Body of pancreas (tissue), 4 donors: ENCODE measurements around the gene NPC2. TPM values are rescaled to one million over a fixed set of nuclear protein-coding genes. Genes with fewer than 3 reads are reported as not detected.

Experiments
- ATAC-seq: fragments of 150-250 bp; one replicate; pipeline ENCODE4 v1.9.1; 2016
- DNase-seq, 4 donors: peaks; one replicate each; pipeline ENCODE4 v3.0.0-alpha.2; 2019
- H3K27ac ChIP-seq, 4 donors: fragments of 200-600 bp; sonication (generic); 1 replicate in 3 of 4; 2 replicates in 1 of 4; pipeline versions ENCODE4 v1.5.1 to v1.6.1; 2016 to 2019; ENCODE audit warnings: mild to moderate bottlenecking in 1 of 4, mixed read lengths in 1 of 4, moderate library complexity in 1 of 4
- H3K27me3 ChIP-seq, 2 donors: fragments of 200-600 bp; sonication (generic); one replicate each; pipeline ENCODE4 v1.6.0; 2016; ENCODE audit warnings: mild to moderate bottlenecking in 1 of 2
- H3K36me3 ChIP-seq, 2 donors: fragments of 200-600 bp; sonication (generic); replicated peaks in 1 of 2; 2 replicates each; pipeline ENCODE4 v1.5.1; 2016; ENCODE audit warnings: low read depth in 2 of 2; ENCODE audit not compliant: insufficient read depth in 1 of 2
- H3K4me1 ChIP-seq: fragments of 200-600 bp; sonication (generic); one replicate; pipeline ENCODE4 v1.6.0; 2016
- H3K4me3 ChIP-seq, 2 donors: fragments of 200-600 bp; sonication (generic); 1 replicate in 1 of 2; 2 replicates in 1 of 2; pipeline ENCODE4 v1.5.1; 2016 to 2019
- H3K9me3 ChIP-seq, 3 donors: fragments of 200-600 bp; sonication (generic); 1 replicate in 2 of 3; 2 replicates in 1 of 3; pipeline ENCODE4 v1.5.1; 2016
- CTCF ChIP-seq, 7 experiments: fragments of 450-650 bp in 4 of 7; fragments of 200-600 bp in 3 of 7; sonication (generic) in 3 of 7; IDR thresholded peaks; one replicate each; pipeline ENCODE4 v1.5.1; 2016 to 2019; ENCODE audit warnings: antibody characterized with exemption in 7 of 7
- POLR2A ChIP-seq, 3 donors: fragments of 450-650 bp; IDR thresholded peaks; one replicate each; pipeline ENCODE4 v1.6.1; 2016; ENCODE audit warnings: antibody characterized with exemption in 3 of 3, mild to moderate bottlenecking in 2 of 3
- WGBS, 2 donors: methylation state at CpG; one replicate each; pipeline ENCODE4 v1.1.5; 2017; 5-methylcytosine and 5-hydroxymethylcytosine counted together
- intact Hi-C: fragments of 100-400 bp; cut with DNase I; formaldehyde crosslinking; loops from one replicate; pipeline ENCODE4 v1.15.1; 2023
- total RNA-seq, 2 donors: library from RNA; depleted of rRNA; stranded (reverse); fragments of >200 nt; gene quantifications; one replicate each; pipeline ENCODE4 v1.1.0, GENCODE V29; 2016

The NPC2 gene
- total RNA-seq, 2 donors from 2014 or later, result 97.5 to 130 TPM

GRCh38 chr14:74510959-74511409, 17.9 kb upstream of the NPC2 start:
- ATAC-seq (no peak), DNase-seq (no peak)
- intact Hi-C loops, result no loop called here
- 68 to 76% methylated on average over 8 to 9 of the region's 10 CpGs for WGBS, 2 donors
- Histone ChIP-seq H3K9me3 (no peaks in the 10 kb centered on the region), H3K4me1 (no peaks in the 10 kb centered on the region), H3K4me3 (no peak overlapping the region), H3K27me3 (no peaks in the 10 kb centered on the region), H3K36me3 (no peaks in the 10 kb centered on the region), H3K27ac (no peak overlapping the region)
- TF ChIP-seq POLR2A (IDR thresholded peaks at IDR 0.05) (no peak), CTCF (IDR thresholded peaks at IDR 0.05) (no peak)

- H3K4me3 ChIP-seq, result no peak overlapping the region
- DNase-seq (no peak), ATAC-seq (no peak)
- H3K27me3 ChIP-seq, result no peaks in the 10 kb centered on the region
- 68 to 73% methylated on average over 11 to 19 of the region's 21 CpGs for WGBS, 2 donors
- no peaks in the 10 kb centered on the region for H3K36me3 ChIP-seq
- no peak overlapping the region for H3K27ac ChIP-seq
- intact Hi-C loops, result no loop called here
- TF ChIP-seq POLR2A (IDR thresholded peaks at IDR 0.05) (no peak), CTCF (IDR thresholded peaks at IDR 0.05) (no peak)
- H3K9me3 ChIP-seq, result no peaks in the 10 kb centered on the region
- H3K4me1 ChIP-seq, result no peaks in the 10 kb centered on the region
Observed at GRCh38 chr14:74510223-74510931, 17.3 kb upstream of the NPC2 start.

- Histone ChIP-seq H3K27ac (no peak overlapping the region), H3K27me3 (no peaks in the 10 kb centered on the region), H3K4me1 (no peaks in the 10 kb centered on the region), H3K4me3 (no peak overlapping the region), H3K36me3 (no peaks in the 10 kb centered on the region), H3K9me3 (no peaks in the 10 kb centered on the region)
- ATAC-seq (no peak), DNase-seq (no peak)
- intact Hi-C loops, result no loop called here
- TF ChIP-seq CTCF (IDR thresholded peaks at IDR 0.05), result no peak
- no peak for TF ChIP-seq POLR2A (IDR thresholded peaks at IDR 0.05)
- WGBS, 2 donors, result 87 to 91% methylated on average over 8 to 10 of the region's 10 CpGs
Observed at GRCh38 chr14:74509587-74510222, 16.6 kb upstream of the NPC2 start.

GRCh38 chr14:74508844-74509428, 15.8 kb upstream of the NPC2 start:
- H3K27ac ChIP-seq, result no peak overlapping the region
- no peak for ATAC-seq
- no peak for DNase-seq
- H3K4me3 ChIP-seq, result no peak overlapping the region
- WGBS, 2 donors, result 80 to 87% methylated on average over 3 to 12 of the region's 13 CpGs
- H3K9me3 ChIP-seq, result no peaks in the 10 kb centered on the region
- no peaks in the 10 kb centered on the region for H3K4me1 ChIP-seq
- intact Hi-C loops, result no loop called here
- TF ChIP-seq CTCF (IDR thresholded peaks at IDR 0.05), result no peak
- no peak for TF ChIP-seq POLR2A (IDR thresholded peaks at IDR 0.05)
- no peaks in the 10 kb centered on the region for H3K36me3 ChIP-seq
- H3K27me3 ChIP-seq, result no peaks in the 10 kb centered on the region
